Retinal pigment epithelial cell (primary cell): ENCODE measurements around the gene CDH3.

ENCODE experiments used
- DNase-seq: peaks from one replicate; pipeline ENCODE4 v3.0.0-alpha.2; 2010; ENCODE audit warnings: low read depth
- H3K4me3 ChIP-seq: 2 replicates; pipeline ENCODE4 v1.5.1; 2011; ENCODE audit warnings: mild to moderate bottlenecking, low read length, control low read depth, moderate library complexity
- TF ChIP-seq, protein P1 (sequence below): conservative IDR thresholded peaks from 2 replicates; pipeline ENCODE4 v1.5.1; 2011; ENCODE audit warnings: low read depth, low read length, control low read depth, inconsistent platforms

CDH3 gene

DNA sequence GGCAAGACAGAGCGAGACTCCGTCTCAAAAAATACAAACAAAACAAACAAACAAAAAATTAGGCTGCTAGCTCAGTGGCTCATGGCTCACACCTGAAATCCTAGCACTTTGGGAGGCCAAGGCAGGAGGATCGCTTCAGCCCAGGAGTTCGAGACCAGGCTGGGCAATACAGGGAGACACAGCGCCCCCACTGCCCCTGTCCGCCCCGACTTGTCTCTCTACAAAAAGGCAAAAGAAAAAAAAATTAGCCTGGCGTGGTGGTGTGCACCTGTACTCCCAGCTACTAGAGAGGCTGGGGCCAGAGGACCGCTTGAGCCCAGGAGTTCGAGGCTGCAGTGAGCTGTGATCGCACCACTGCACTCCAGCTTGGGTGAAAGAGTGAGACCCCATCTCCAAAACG lies 91.5 kb downstream of the CDH3 start:
- no peak for DNase-seq
- TF ChIP-seq, protein P1, sequence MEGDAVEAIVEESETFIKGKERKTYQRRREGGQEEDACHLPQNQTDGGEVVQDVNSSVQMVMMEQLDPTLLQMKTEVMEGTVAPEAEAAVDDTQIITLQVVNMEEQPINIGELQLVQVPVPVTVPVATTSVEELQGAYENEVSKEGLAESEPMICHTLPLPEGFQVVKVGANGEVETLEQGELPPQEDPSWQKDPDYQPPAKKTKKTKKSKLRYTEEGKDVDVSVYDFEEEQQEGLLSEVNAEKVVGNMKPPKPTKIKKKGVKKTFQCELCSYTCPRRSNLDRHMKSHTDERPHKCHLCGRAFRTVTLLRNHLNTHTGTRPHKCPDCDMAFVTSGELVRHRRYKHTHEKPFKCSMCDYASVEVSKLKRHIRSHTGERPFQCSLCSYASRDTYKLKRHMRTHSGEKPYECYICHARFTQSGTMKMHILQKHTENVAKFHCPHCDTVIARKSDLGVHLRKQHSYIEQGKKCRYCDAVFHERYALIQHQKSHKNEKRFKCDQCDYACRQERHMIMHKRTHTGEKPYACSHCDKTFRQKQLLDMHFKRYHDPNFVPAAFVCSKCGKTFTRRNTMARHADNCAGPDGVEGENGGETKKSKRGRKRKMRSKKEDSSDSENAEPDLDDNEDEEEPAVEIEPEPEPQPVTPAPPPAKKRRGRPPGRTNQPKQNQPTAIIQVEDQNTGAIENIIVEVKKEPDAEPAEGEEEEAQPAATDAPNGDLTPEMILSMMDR = no peak
- no peak overlapping the region for H3K4me3 ChIP-seq

GRCh38 chr16:68737046-68737729 lies 92.1 kb downstream of the CDH3 start, which contains the start of gene CDH1:
CDH1 (plus strand) TSS chr16:68737292; CDS start chr16:68737416, 124 bp downstream.
- TF ChIP-seq, protein P1 = no peak
- H3K4me3 ChIP-seq = peak within 1 kb of the TSS; percentile 28
- no peak for DNase-seq

GRCh38 chr16:68737730-68738629 lies 92.9 kb downstream of the CDH3 start:
- peak overlapping the region; percentile 25 for H3K4me3 ChIP-seq
- DNase-seq = no peak
- TF ChIP-seq, protein P1 = no peak

GRCh38 chr16:68739964-68740627 lies 95.0 kb downstream of the CDH3 start:
- no peak for DNase-seq

GRCh38 chr16:68740628-68741346 lies 95.7 kb downstream of the CDH3 start:
- no peak for DNase-seq
- H3K4me3 ChIP-seq = no peak overlapping the region
- TF ChIP-seq, protein P1 = no peak

More at GRCh38 chr16:68739964-68740627, 95.0 kb downstream of the CDH3 start:
- H3K4me3 ChIP-seq = no peak overlapping the region
- TF ChIP-seq, protein P1 = no peak

DNA sequence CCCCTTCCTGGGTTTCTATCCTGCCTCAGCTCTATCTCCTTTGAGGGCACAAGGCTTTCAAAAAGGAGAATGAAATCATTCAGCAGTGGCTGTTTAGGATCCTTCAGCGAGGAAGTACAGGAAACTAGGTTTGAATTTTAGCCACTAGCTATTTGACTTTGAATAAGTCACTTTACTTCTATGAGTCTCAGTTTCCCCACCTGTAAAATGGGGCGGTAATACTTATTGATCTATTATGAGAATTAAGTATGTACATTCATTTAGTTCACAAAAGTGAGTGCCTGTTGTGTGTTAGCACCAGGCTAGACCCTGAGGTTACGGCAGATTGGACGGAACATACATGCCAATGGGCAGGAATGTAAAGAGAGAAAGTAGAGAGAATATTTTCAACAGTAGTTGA lies 98.6 kb downstream of the CDH3 start:
- TF ChIP-seq, protein P1 = no peak
- H3K4me3 ChIP-seq = no peak overlapping the region
- DNase-seq = no peak
